Testis (tissue), 3 donors: Measurements from ENCODE around the gene GNAT1. TPM values are rescaled to one million over a fixed set of nuclear protein-coding genes. Genes with fewer than 3 reads are reported as not detected.

Source experiments
- DNase-seq: peaks from one replicate; pipeline ENCODE4 v3.0.0-alpha.2; 2019
- H3K27ac ChIP-seq, 2 donors: fragments of 200-600 bp; sonication (generic); one replicate each; pipeline ENCODE4 v1.5.1; 2019
- H3K27me3 ChIP-seq: fragments of 200-600 bp; sonication (generic); one replicate; pipeline ENCODE4 v1.5.1; 2019
- H3K36me3 ChIP-seq: fragments of 200-600 bp; sonication (generic); one replicate; pipeline ENCODE4 v1.5.1; 2017; ENCODE audit warnings: low read depth; ENCODE audit errors: missing control alignments
- H3K4me1 ChIP-seq: fragments of 200-600 bp; sonication (generic); one replicate; pipeline ENCODE4 v1.5.1; 2019
- H3K4me3 ChIP-seq, 2 donors: fragments of 200-600 bp; sonication (generic); one replicate each; pipeline ENCODE4 v1.5.1; 2017 to 2019
- H3K9me3 ChIP-seq: fragments of 200-600 bp; sonication (generic); one replicate; pipeline ENCODE4 v1.5.1; 2017
- POLR2A ChIP-seq: fragments of 450-650 bp; IDR thresholded peaks from one replicate; pipeline ENCODE4 v1.6.1; 2017; ENCODE audit warnings: antibody characterized with exemption, mild to moderate bottlenecking, moderate library complexity
- WGBS, 2 donors: methylation state at CpG; one replicate each; pipeline ENCODE4 v1.1.5; 2018; 5-methylcytosine and 5-hydroxymethylcytosine counted together
- intact Hi-C: fragments of 100-400 bp; cut with DNase I; formaldehyde crosslinking; loops from one replicate; pipeline ENCODE4 v1.15.1; 2023; ENCODE audit warnings: low total_unique reads
- polyA plus RNA-seq: library from polyadenylated mRNA; stranded (reverse); fragments of 350-450 nt; fragmentation: Illumina TruSeq; extraction: RNeasy Lipid Tissue Mini Kit (QIAGEN cat#74804); gene quantifications from one replicate; pipeline ENCODE4 v1.2.3, GENCODE V29; 2014; ENCODE audit warnings: low read depth, low replicate concordance; ENCODE audit not compliant: insufficient read depth
- total RNA-seq, 2 donors: library from RNA; depleted of rRNA; stranded (reverse); fragments of >200 nt; gene quantifications; one replicate each; pipeline ENCODE4 v1.2.3, GENCODE V29; 2016
- TF ChIP-seq, protein P1 (sequence below), 3 experiments: fragments of 450-650 bp in 2 of 3; fragments of 200-600 bp in 1 of 3; sonication (generic) in 1 of 3; IDR thresholded peaks; one replicate each; pipeline ENCODE4 v1.5.1; 2016 to 2019; ENCODE audit warnings: antibody characterized with exemption in 3 of 3, mild to moderate bottlenecking in 2 of 3, moderate library complexity in 1 of 3

GNAT1 gene
- total and polyA plus RNA-seq, 3 donors from 2014 or later = 0.93 to 2.3 (median 1.2) TPM

- no peak overlapping the region for H3K4me3 ChIP-seq
- H3K27ac ChIP-seq = no peak overlapping the region
- no peaks in the 10 kb centered on the region for H3K9me3 ChIP-seq
- intact Hi-C loops = no loop called here
- no peaks in the 10 kb centered on the region for H3K4me1 ChIP-seq
- TF ChIP-seq POLR2A = no peak
- TF ChIP-seq, protein P1, sequence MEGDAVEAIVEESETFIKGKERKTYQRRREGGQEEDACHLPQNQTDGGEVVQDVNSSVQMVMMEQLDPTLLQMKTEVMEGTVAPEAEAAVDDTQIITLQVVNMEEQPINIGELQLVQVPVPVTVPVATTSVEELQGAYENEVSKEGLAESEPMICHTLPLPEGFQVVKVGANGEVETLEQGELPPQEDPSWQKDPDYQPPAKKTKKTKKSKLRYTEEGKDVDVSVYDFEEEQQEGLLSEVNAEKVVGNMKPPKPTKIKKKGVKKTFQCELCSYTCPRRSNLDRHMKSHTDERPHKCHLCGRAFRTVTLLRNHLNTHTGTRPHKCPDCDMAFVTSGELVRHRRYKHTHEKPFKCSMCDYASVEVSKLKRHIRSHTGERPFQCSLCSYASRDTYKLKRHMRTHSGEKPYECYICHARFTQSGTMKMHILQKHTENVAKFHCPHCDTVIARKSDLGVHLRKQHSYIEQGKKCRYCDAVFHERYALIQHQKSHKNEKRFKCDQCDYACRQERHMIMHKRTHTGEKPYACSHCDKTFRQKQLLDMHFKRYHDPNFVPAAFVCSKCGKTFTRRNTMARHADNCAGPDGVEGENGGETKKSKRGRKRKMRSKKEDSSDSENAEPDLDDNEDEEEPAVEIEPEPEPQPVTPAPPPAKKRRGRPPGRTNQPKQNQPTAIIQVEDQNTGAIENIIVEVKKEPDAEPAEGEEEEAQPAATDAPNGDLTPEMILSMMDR (IDR thresholded peaks at IDR 0.05) = no peak
- 64 to 92% methylated on average over 5 to 6 of the region's 6 CpGs for WGBS, 2 donors
- no peaks in the 10 kb centered on the region for H3K27me3 ChIP-seq
- DNase-seq = no peak
- H3K36me3 ChIP-seq = no peaks in the 10 kb centered on the region
Observed at GRCh38 chr3:50147861-50148260, 43.5 kb upstream of the GNAT1 start.

DNA sequence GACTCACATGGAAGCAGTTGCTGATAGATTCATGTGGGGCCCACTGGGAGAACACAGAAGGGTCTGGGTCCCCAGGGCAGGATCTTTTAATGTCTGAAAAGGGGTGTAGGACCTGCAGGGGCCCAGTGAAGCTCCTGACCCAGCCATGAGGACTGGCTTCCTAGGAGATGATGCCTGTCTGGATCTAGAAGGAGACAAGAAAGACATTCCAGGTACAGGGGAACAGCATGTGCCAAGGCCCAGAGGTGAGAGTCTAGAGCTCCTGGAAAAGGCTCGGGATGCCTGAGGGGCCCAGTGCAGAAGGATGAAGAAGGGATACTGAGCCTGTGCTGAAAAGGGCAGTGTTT lies 41.0 kb upstream of the GNAT1 start:
- Histone ChIP-seq H3K4me3 (no peak overlapping the region), H3K36me3 (no peaks in the 10 kb centered on the region), H3K4me1 (peaks cover 3% of the 10 kb centered on the region), H3K27ac (no peak overlapping the region), H3K27me3 (no peaks in the 10 kb centered on the region), H3K9me3 (no peaks in the 10 kb centered on the region)
- WGBS, 2 donors = 89 to 100% methylated on average over 1 of the region's 1 CpG
- TF ChIP-seq POLR2A = no peak
- TF ChIP-seq, protein P1 (IDR thresholded peaks at IDR 0.05) = no peak
- intact Hi-C loops = no loop called here
- DNase-seq = no peak

DNA sequence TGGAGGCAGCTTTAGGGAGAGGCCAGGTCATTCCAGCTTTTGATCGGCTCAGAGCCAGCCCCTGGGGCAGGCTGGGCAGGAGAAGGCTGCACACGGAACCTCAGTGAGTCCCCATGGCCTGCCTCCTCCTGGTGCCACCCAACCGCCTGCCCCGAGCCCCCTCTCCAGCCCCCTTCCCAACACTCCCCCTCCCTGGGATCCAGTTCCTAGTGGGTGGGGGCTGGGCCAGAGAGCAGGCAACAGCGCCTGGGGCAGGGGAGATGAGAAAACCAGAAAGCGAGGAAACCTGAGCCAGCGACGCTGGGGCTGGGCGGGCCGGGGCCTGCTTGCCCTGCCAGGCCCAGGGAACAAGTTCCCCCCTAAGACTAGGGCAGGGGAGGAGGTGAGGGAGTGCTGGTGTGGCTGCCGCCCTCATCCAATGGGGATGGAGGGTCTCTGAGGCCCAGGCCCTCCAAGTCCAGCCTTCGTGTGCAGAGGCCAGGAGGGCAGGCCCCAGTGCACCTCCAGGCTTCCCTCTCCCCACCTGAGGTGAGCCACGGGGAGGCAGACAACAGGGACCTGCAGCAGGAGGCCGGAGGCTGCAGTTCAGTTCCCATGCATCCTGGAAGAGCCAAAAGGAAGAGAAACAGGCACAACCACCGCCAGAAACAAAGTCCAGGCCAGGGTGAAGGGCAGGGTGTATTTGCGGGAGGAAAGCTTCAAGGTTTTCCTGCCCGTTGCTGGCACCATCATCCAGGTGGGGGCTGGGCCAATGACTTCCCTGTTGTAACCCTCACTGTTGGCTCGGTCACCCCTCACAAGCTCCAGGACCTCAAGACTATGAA lies 40.3 kb upstream of the GNAT1 start:
- no peaks in the 10 kb centered on the region for H3K36me3 ChIP-seq
- no peak for TF ChIP-seq POLR2A
- TF ChIP-seq, protein P1 (IDR thresholded peaks at IDR 0.05) = no peak
- DNase-seq = no peak
- no peaks in the 10 kb centered on the region for H3K9me3 ChIP-seq
- no peak overlapping the region for H3K4me3 ChIP-seq
- no peaks in the 10 kb centered on the region for H3K27me3 ChIP-seq
- WGBS, 2 donors = 79 to 84% methylated on average over 13 to 18 of the region's 18 CpGs
- H3K4me1 ChIP-seq = peaks cover 3% of the 10 kb centered on the region
- H3K27ac ChIP-seq = no peak overlapping the region
- intact Hi-C loops = no loop called here

GRCh38 chr3:50151728-50152127 lies 39.7 kb upstream of the GNAT1 start:
- Histone ChIP-seq H3K4me3 (no peak overlapping the region), H3K9me3 (no peaks in the 10 kb centered on the region), H3K27me3 (no peaks in the 10 kb centered on the region), H3K27ac (no peak overlapping the region), H3K36me3 (no peaks in the 10 kb centered on the region), H3K4me1 (peaks cover 4% of the 10 kb centered on the region)
- no peak for DNase-seq
- intact Hi-C loops = no loop called here
- TF ChIP-seq, protein P1 (IDR thresholded peaks at IDR 0.05) = no peak
- TF ChIP-seq POLR2A = no peak
- WGBS, 2 donors = 68 to 83% methylated on average over 1 to 5 of the region's 5 CpGs
